HG03095 (cell line): Measurements from ENCODE around the gene ANKRD6.

Source experiments
- ATAC-seq: cut with Tn5 transposase; IDR thresholded peaks from one replicate; pipeline ENCODE4 v1.9.1; 2021; ENCODE audit warnings: moderate library complexity; ENCODE audit not compliant: unreplicated experiment

Gene ANKRD6

DNA sequence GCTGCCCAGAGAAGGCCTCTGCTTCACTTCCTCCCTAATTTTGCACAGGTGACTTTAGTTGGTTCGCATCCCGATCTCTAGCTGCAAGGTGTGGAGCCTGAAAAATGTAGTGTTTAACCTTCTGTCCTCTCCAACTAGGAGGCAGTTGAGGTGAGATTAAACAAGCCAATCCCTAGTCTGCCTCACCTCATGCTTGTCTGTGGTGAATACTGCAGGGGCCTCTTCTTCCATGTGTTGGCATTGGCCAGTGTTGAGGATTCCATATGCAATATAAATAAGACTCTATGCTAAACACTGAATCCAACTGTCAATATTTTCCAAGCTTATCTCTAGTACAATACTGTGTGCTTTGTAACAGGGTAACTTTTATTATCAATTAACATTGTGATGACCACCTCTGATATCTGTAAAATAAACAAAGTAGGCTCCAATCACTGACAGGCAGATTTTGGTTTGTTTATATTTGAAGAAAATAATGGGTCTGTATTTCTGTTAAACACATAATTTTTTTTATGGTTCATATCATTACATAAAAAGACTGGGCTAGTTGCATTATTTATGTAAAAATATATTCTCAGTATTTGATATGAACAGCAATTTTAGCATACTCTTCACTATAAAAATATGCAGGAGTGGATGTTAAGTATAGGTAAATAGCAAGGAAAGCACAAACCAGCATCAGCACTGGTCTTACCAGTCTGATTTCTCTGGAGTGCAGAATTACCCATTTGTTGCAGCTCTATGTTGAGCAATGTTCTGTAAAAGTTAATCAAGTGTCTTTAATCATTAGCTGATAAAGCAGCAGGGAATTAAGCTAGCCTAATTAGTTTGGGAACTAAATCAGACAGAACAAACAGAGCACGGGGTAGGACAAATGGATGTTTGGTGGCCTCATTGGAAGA, 74.0 kb downstream of the ANKRD6 start:
- ATAC-seq, result no peak

DNA sequence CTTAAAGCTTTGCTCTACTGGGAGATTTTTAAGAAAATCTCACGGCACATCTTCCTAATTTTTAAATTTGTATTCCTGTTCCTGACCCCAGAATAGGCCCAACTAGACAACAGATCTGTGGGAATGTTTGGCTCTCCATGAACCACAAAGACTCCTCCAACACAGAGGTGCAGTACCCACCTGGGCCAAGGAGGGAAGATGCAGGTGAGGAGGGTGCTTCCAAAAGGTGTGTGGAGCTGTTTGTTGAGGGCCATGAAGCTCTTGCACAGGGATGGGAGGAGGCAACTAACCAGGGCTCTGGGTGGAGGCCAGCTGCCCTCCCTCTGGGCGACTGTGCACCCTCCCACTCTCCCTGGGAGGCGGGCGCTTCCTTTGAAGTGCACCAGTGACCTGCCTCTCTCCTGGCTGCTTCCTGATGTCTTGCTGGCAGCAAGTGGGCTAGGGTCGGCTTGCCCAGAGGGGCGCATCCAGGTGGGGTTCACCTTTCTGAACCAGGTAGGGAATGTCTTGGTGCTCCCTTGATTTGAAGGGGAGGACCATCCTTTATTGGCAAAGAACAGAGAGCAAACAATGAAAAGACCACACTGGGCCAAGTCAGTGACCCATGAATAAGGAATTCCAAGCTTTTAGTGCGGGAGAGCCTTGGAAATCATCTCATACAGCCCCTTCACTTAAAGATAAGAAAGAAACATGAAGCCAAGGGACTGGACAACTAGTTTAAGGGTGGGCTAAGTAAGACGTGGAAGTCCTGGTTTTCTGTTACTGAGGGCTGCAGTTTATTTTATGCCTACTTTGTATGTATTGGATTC, 76.0 kb downstream of the ANKRD6 start:
- ATAC-seq, result no peak

DNA sequence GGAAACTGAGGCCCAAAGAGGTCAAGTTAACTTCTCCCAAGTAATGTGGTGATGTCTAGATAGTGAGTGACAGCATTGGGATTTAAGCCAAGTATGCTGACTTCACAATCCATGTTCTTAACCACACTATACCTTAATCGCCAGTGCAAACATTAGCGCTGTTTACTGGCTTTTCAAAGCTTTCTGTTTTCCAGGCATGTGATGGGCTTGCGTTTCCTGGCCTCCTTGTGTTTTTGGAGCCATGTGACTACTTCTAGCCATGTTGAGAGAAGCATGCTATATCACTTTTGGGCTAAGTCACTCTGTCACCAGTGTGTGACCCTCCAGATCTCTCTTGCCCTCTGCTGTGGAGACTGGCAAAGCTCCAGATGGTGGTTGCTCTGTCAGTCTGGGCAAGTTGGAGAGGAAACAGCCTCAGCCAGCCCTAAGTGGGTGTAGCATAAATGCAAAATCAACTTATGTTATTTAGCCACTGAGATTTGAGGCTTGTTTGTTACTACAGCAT, 76.9 kb downstream of the ANKRD6 start:
- no peak for ATAC-seq

DNA sequence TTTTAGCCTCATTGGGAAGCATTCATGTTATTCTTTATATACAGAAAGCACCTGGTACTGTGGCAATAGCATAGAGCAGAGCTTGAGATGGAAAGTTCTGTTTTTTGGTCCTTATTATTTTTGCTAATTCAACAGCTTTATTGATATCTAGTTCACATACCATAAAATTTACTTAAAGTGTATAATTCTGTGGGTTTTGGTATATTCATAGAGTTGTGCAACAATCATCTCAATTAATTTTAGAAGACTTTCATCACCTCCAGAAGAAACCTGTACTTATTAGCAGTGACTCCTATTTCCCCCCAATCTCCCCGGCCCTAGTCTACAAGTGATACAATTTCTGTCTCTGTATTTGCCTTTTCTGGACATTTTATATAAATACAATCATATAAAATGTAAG, 77.4 kb downstream of the ANKRD6 start:
- no peak for ATAC-seq

DNA sequence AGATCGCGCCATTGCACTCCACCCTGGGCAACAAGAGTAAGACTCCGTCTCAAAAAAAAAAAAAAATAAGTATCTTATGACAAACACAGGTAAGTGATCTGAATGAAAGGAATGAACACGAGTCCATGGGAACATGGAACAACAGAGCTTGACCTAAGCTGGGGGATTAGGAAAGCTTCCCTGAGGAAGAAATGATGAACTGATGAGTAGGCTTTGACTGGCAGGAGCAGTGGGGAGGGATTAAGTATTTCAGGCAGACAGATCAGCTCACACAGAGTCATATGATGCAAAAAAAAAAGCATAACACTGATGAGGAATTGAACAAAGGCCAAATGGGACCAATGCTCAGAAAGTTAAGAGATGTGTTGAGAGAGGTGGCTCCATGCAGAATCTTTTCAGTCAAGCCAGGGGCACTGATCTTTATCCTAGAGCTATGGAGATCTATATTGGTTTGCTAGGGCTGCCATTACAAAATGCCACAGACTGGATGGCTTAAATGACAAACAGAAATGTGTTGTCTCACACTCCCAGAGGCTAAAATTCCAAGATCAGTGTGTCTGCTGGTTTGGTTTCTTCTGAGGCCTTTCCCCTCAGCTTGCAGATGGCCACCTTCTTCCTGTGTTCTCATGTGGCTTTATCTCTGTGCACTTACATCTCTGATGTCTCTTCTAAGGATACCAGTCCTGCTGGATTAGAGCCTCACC, 85.6 kb downstream of the ANKRD6 start:
- no peak for ATAC-seq

DNA sequence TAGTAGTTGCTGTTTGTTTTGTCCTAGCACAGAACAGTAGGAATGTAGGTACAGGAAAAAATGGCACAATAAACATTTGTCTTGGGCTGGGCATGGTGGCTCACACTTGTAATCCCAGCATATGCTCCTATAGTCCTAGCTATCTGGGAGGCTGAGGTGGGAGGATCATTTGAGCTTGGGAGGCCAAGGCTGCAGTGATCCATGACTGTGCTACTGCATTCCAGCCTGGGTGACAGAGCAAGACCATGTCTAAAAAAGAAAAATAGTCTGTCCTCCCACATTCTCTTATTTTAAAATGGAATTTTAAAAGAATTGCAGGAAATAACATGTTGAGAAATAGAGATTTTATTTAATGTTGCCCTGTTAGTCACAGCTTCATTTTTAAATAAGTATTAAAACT, 87.8 kb downstream of the ANKRD6 start:
- ATAC-seq, result no peak

DNA sequence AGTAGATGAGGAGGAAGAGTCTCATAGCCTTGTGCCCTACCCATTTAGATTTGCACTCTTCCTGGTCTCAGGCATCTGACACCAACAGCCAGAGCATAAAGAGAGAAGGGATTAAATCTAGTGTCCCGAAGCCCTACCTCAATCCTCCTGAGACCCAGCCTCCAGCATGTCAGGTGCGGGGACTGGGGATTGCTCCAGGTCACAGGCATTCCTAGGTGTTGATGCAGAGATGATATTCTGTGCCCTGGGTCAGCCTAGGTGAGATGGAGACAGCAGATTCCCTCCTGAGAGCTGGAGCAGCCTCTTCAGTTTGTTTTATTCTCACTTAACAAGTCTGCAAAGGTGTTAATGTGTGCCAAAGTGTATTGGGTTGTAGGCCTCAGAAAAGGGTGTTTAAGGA, 89.8 kb downstream of the ANKRD6 start:
- no peak for ATAC-seq

DNA sequence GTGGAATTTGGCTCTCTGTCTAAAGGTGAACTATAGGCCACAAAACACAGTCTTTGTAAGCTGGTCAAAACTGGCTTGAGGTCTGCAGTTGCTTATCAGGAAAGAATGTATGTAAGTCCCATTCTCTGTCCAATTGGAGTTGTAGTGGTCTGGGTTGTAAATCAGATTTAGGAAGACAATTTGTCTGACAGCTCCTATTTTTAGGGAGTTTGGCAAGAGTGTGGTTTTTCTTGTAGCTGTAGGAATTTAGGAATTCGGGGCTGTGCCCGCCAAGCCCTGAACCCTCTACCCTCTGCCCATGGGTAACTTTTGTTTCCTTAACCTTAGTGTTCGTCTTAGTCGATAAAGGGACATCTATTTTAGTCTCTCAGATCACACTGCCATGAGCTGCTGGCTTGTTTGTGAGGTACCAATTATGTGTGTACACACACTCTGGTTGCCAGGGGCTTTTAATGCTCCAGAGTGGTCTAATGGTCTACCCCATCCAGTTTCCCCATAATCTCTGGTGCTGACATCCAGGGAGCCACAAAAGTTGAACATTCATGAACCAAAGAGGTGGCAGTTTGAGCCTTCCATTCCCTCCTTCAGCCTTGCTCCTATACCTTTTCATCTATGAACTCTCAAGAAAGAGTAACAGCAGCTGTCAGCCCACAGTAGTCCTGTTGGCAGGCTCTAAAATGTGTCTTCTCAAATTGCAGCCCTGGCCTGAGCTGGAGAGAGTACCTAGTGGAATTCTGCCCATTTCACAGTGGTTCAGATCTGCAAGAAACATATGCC, 93.0 kb downstream of the ANKRD6 start:
- ATAC-seq, result no peak

DNA sequence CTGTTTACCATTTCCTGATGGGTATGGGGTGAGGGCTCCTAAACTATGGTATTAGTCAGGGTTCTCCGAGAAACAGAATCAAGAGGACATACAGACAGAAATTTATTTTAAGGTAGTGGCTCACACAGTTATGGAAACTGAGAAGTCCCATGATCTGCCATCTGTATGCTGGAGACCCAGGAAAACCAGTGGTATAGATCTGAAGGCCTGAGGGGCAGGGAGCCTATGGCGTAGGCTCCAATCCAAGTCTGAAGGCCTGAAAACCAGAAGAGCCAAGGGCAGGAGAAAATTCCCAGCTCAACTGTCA, 93.6 kb downstream of the ANKRD6 start:
- ATAC-seq, result no peak

DNA sequence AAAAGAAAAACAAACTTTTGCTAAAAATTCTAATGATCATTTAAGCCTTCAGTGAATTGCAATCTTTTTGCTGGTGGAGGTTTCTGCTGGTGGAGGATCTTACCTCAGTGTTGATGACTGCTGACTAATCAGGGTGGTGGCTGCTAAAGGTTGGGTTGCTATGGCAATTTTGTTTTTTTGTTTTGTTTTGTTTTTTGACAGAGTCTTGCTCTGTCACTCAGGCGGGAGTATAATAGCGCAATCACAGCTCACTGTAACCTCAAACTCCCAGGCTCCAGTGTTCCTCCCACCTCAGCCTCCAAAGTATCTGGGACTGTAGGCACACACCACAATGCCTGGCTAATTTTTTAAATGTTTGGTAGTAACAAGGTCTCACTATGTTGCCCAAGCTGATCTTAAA, 94.7 kb downstream of the ANKRD6 start:
- no peak for ATAC-seq

DNA sequence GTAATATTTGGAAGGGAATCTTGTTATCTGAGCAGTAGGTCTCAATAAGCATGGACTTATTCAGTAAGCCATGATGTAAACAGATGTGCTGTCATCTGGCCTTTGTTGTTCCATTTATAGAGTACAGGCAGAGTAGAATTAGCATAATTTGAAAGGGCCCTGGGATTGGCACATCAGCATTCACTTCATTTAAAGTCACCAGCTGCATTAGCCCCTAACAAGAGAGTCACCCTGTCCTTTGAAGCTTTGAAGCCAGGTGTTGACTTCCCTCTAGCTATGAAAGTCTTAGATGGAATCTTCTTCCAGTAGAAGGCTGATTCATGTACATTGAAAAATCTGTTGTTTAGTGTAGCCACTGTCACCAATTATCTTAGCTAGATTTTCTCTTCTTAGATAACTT, 95.9 kb downstream of the ANKRD6 start:
- no peak for ATAC-seq

DNA sequence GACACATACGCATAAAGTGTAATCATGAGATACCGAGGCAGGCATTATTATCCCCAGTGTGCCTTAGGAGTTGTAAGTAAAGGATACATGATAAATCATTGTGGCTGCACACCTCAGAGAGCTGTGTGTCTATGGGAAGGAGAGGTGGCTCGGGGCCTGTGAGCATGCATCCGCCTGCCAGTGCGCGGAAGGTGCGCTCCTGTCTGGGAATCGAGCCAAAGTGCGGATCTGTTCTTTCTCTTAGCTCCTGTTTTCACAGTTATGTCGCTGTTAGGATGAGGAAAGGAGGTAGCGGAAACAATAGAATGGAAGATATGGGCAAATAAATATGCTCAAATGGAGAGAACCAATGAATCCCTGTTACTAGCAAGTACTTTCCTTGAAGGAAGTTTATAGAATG, 98.0 kb downstream of the ANKRD6 start:
- ATAC-seq, result no peak

DNA sequence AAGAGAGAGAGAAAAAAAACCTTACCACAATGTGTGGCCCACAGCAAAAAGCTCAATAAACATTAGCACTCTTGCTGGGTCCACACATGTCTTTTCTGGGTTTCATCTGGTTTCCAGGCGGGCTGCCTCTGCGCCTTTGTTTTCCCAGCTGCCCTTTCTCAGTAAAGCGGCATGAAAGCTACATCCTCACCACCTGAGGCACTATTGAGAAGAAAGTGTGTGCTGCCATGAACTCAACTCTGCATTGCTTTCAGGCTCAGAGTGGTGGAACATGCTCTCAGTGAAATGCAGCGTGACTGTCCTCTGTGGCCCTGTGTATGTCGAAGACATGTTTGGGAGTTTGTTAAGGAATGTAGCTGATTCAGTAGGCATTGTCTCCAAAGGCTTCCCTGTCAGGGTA, 103.3 kb downstream of the ANKRD6 start:
- no peak for ATAC-seq

DNA sequence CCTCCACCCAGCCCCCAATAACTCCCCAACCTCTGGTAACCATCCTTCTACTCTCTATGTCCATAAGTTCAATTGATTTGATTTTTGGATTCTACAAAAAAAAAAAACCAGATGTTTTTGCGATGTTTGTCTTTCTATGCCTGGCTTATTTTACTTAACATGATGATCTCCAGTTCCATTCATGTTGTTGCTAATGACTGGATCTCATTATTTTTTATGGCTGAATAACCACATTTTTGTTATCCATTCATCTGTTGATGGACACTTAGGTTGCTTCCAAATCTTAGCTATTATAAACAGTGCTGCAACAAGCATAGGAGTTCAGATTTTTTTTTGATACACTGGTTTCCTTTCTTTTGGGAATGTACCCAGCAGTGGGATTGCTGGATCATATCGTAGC, 106.8 kb downstream of the ANKRD6 start:
- no peak for ATAC-seq

DNA sequence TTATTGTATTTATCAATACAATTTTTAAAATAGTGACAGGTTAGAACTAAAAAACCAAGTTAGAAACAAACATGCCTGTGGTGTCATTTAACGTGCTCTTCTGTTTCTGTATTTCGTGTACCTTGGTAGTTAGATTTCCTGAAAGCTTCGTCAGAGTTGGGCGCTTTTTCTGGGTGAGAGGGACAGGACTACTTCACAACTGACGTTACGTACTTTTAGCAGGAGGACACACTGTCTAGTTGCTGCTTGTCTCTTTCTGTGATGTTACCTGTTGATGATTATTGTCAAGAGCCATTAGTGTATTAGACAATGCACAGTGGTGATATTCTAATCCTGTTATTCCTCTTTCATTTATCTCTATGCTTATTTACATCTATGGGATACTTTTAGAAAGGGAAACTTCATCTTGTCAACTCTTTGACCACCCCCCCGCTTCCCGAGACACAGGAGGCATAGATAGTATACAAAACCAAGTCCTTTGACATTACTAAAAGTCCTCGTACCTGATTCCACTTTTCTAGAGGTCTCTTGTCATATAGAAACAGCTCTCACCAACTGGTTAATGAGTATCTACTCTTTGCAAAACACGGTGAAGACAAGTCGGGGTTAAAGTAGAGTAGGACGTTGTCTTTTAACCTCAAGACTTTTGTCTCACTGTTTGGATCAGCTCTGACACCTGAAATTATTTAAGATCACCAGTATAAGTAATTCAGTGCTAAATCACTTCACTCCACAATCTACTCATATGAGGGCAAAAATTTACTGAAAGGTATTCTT, 109.3 kb downstream of the ANKRD6 start:
- peak; percentile 80 for ATAC-seq

DNA sequence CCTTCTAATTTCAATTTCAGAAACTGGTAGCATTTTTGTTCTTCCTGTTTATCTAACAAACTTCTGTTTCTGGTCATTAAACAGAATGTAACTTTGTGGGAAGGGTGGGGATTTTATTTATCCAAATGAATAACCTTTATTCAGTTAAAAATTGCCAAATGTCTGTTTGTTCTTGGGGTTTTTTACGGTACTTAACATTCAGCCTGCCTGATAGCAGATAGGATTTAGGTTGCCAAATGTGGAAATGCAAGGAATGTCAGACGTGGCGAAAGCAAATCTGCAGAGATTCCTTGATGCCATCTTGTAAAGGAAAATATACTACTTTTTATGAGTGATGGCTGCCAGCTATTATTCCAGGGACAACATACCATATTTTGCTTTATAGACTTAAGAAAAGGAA, 109.9 kb downstream of the ANKRD6 start:
- ATAC-seq, result peak; percentile 22

DNA sequence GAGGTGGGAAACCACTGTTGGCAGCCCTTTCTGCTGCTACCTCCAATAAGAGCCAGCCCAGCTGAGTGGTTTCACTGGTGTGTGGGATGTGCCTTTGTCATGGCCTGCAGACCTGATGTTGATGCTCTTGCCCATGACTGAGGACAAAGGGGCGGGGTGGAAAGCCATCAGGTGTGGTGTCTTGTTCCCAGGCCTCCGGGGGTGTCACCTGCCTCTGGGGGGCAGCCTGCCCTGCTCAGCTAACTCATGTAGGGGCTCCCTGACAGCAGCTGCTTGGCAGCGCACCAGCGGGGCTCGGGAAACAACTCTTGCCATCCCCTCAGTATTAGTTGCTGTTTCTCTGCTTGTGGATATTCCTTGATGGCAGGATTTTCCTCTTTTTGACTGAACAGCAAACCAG, 114.3 kb downstream of the ANKRD6 start:
- ATAC-seq, result no peak

DNA sequence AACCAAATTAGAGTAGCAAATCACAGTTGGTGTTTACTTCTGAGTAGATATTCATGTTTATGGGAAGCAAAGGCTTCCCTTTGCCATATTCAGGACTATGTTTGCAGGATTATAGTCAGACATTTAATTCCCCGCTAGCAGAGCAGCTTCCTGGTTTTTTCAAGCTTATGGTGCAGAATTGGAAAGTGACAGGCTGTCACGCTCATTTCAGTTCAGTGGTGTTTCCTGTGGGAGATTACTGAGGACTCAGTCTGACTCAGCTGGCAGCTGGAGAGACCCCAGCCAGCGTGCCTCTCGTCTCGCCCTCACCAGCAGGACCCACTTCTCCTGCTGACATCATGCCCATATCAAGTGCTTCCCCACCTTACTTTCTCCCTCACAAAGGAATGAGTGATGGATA, 120.5 kb downstream of the ANKRD6 start:
- no peak for ATAC-seq

DNA sequence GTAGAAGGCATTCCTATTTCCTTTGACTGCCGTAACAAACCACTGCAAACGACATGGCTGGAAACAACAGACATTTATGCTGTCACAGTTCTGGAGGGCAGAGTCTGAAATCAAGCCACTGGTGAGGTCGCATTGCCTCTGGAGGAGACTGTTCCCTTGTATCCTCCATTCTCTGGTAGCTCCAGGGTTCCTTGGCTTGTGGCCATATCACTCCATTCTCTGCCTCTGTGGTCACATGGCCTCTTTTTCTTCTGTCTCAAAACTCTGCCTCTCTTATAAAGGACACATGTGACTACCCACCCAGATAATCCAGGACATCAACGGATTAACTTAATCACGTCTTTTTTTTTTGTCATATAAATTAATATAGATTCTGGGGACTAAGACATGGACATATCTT, 121.2 kb downstream of the ANKRD6 start:
- no peak for ATAC-seq

DNA sequence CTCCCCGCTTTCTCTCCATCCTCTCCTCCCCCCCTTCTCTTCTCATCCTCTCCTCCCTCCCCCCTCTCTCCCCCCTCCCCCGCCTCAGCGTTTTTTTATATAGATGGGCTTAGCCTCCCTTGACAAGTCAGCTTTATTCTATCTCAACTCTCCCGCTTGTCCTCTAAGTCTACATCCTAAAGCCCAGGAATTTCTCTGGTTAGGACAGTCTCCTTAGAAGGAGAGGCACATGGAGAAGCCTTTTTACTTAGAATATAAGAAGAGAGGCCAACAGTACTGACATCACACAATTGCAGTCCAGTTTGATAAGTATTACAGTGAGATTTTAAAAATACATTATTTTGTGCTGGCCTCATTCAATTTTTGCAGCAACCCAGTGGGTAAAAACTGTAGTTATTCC, 122.1 kb downstream of the ANKRD6 start:
- no peak for ATAC-seq
